HG03095 (cell line): ENCODE data around the gene CALM1.

Experiments
- ATAC-seq: cut with Tn5 transposase; IDR thresholded peaks from one replicate; pipeline ENCODE4 v1.9.1; 2021; ENCODE audit warnings: moderate library complexity; ENCODE audit not compliant: unreplicated experiment

CALM1 gene

GRCh38 chr14:90407230-90407629, 10.4 kb downstream of the CALM1 start:
- ATAC-seq = no peak

- ATAC-seq = no peak
These were observed 11.9 kb downstream of the CALM1 start for GRCh38 chr14:90408713-90409112.

- no peak for ATAC-seq
These were observed 12.4 kb downstream of the CALM1 start for GRCh38 chr14:90409209-90409730.

- no peak for ATAC-seq
These were observed 15.2 kb downstream of the CALM1 start for GRCh38 chr14:90412058-90412457.

GRCh38 chr14:90416720-90417119, 19.9 kb downstream of the CALM1 start:
- ATAC-seq = no peak

GRCh38 chr14:90418053-90418452, 21.2 kb downstream of the CALM1 start:
- no peak for ATAC-seq

GRCh38 chr14:90419200-90419599, 22.4 kb downstream of the CALM1 start:
- no peak for ATAC-seq

- ATAC-seq = no peak
These were observed 24.3 kb downstream of the CALM1 start for GRCh38 chr14:90421001-90421631.

- ATAC-seq = no peak
These were observed 24.8 kb downstream of the CALM1 start for GRCh38 chr14:90421632-90422020.

GRCh38 chr14:90423166-90423565, 26.3 kb downstream of the CALM1 start:
- ATAC-seq = no peak

- ATAC-seq = no peak
These were observed 27.2 kb downstream of the CALM1 start for GRCh38 chr14:90424075-90424474.

- no peak for ATAC-seq
These were observed 28.0 kb downstream of the CALM1 start for GRCh38 chr14:90424686-90425372.

GRCh38 chr14:90425373-90425879, 28.6 kb downstream of the CALM1 start:
- no peak for ATAC-seq

- ATAC-seq = no peak
These were observed 29.3 kb downstream of the CALM1 start for GRCh38 chr14:90426031-90426540.

- ATAC-seq = no peak
These were observed 29.8 kb downstream of the CALM1 start for GRCh38 chr14:90426663-90427062.

- no peak for ATAC-seq
These were observed 31.1 kb downstream of the CALM1 start for GRCh38 chr14:90427848-90428426.

GRCh38 chr14:90428676-90429075, 31.8 kb downstream of the CALM1 start:
- no peak for ATAC-seq

- ATAC-seq = no peak
These were observed 32.4 kb downstream of the CALM1 start for GRCh38 chr14:90429236-90429635.

- no peak for ATAC-seq
These were observed 32.9 kb downstream of the CALM1 start for GRCh38 chr14:90429754-90430153.

- no peak for ATAC-seq
These were observed 37.7 kb downstream of the CALM1 start for GRCh38 chr14:90434370-90435020.

GRCh38 chr14:90438841-90439240, 42.0 kb downstream of the CALM1 start:
- no peak for ATAC-seq
